ENCODE data around the gene CALML6.

CALML6 gene

GRCh38 chr1:1924386-1924785 lies 9.3 kb downstream of the CALML6 start:
- Histone ChIP-seq H3K4me3 (ENCODE audit: low read depth in 1 of 2, low read length in 1 of 2) (no peak overlapping the region), H3K4me1 (ENCODE audit: control insufficient read depth in 1 of 2, insufficient read depth in 1 of 2, low read depth in 1 of 2, low read length in 1 of 2) (peaks cover 0 to 18% of the 10 kb centered on the region in 2 experiments), H3K9me3 (no peaks in the 10 kb centered on the region), H3K36me3 (no peaks in the 10 kb centered on the region), H3K27ac (no peak overlapping the region), H3K27me3 (peaks cover 18% of the 10 kb centered on the region)
- TF ChIP-seq CTCF (IDR thresholded peaks at IDR 0.05): no peak

GRCh38 chr1:1924849-1925248 lies 9.8 kb downstream of the CALML6 start:
- Histone ChIP-seq H3K4me3 (ENCODE audit: low read depth in 1 of 2, low read length in 1 of 2) (no peak overlapping the region), H3K36me3 (no peaks in the 10 kb centered on the region), H3K27me3 (peaks cover 18% of the 10 kb centered on the region), H3K9me3 (no peaks in the 10 kb centered on the region), H3K4me1 (ENCODE audit: control insufficient read depth in 1 of 2, insufficient read depth in 1 of 2, low read depth in 1 of 2, low read length in 1 of 2) (peaks cover 0 to 13% of the 10 kb centered on the region in 2 experiments), H3K27ac (no peak overlapping the region)
- no peak for TF ChIP-seq CTCF (IDR thresholded peaks at IDR 0.05)

GRCh38 chr1:1925437-1926345 lies 10.6 kb downstream of the CALML6 start:
- Histone ChIP-seq H3K27me3 (peaks cover 18% of the 10 kb centered on the region), H3K4me1 (ENCODE audit: control insufficient read depth in 1 of 2, insufficient read depth in 1 of 2, low read depth in 1 of 2, low read length in 1 of 2) (peaks cover 0 to 5% of the 10 kb centered on the region in 2 experiments)
- no peak for TF ChIP-seq CTCF (IDR thresholded peaks at IDR 0.05)

GRCh38 chr1:1926346-1926811 lies 11.3 kb downstream of the CALML6 start:
- H3K27me3 ChIP-seq: peaks cover 18% of the 10 kb centered on the region
- no peak for TF ChIP-seq CTCF (IDR thresholded peaks at IDR 0.05)
- H3K4me1 ChIP-seq (ENCODE audit: control insufficient read depth in 1 of 2, insufficient read depth in 1 of 2, low read depth in 1 of 2, low read length in 1 of 2): no peaks in the 10 kb centered on the region
- H3K9me3 ChIP-seq: no peaks in the 10 kb centered on the region
- no peaks in the 10 kb centered on the region for H3K36me3 ChIP-seq
- H3K4me3 ChIP-seq (ENCODE audit: low read depth in 1 of 2, low read length in 1 of 2): no peak overlapping the region
- no peak overlapping the region for H3K27ac ChIP-seq

More at GRCh38 chr1:1925437-1926345, 10.6 kb downstream of the CALML6 start:
- H3K36me3 ChIP-seq: no peaks in the 10 kb centered on the region
- H3K27ac ChIP-seq: no peak overlapping the region
- no peak overlapping the region for H3K4me3 ChIP-seq (ENCODE audit: low read depth in 1 of 2, low read length in 1 of 2)
- no peaks in the 10 kb centered on the region for H3K9me3 ChIP-seq

- TF ChIP-seq CTCF (IDR thresholded peaks at IDR 0.05): no peak
These were observed 12.0 kb downstream of the CALML6 start for GRCh38 chr1:1926886-1927660.

More at GRCh38 chr1:1926886-1927660, 12.0 kb downstream of the CALML6 start:
- Histone ChIP-seq H3K9me3 (no peaks in the 10 kb centered on the region), H3K4me1 (ENCODE audit: control insufficient read depth in 1 of 2, insufficient read depth in 1 of 2, low read depth in 1 of 2, low read length in 1 of 2) (no peaks in the 10 kb centered on the region), H3K27ac (no peak overlapping the region), H3K36me3 (no peaks in the 10 kb centered on the region), H3K27me3 (peaks cover 18% of the 10 kb centered on the region), H3K4me3 (ENCODE audit: low read depth in 1 of 2, low read length in 1 of 2) (no peak overlapping the region)
